HCT116 (cell line): ENCODE results near the gene TELO2. TPM values are rescaled to one million over a fixed set of nuclear protein-coding genes. Genes with fewer than 3 reads are reported as not detected.

Source experiments
- ATAC-seq: fragments of 200-7000 bp; cut with Tn5 transposase; 2 replicates; pipeline ENCODE4 v1.9.1; 2020; ENCODE audit warnings: mild to moderate bottlenecking, moderate library complexity
- BruUV-seq: library from RNA; stranded (reverse); fragments of 400-500 nt; replicated peaks from 2 replicates; lab custom pipeline; 2021; lab: Mats Ljungman, UMichigan
- CTCF ChIA-PET: fragments of 300-600 bp; sonication (Branson Sonifier 250); formaldehyde crosslinking; loops from one replicate; lab custom pipeline; 2021; ENCODE audit warnings: antibody characterized with exemption; lab: Charles Lee
- POLR2A ChIA-PET: fragments of 300-600, 350-600 bp; sonication (Branson Sonifier 250); formaldehyde crosslinking; loops from one replicate; lab custom pipeline; 2021; ENCODE audit warnings: antibody characterized with exemption; lab: Charles Lee
- RAD21 ChIA-PET, 2 experiments: fragments of 300-600 bp; sonication (Branson Sonifier 250); formaldehyde crosslinking; loops; one replicate each; lab custom pipeline; 2023; ENCODE audit warnings: low total read pairs in 2 of 2; ENCODE audit not compliant: uncharacterized antibody in 2 of 2, unreplicated experiment in 2 of 2, low non-redundant PET in 1 of 2; lab: Charles Lee
- DNase-seq: peaks from one replicate; pipeline ENCODE4 v3.0.0-alpha.2; 2010; ENCODE audit warnings: low read depth, low spot score
- H2AFZ ChIP-seq: fragments of 200-600 bp; shearing (Covaris generic), sonication (generic); 2 replicates; pipeline ENCODE4 v1.6.1; 2017; ENCODE audit warnings: low read depth, mixed run types, mixed read lengths, antibody characterized with exemption, low read length; ENCODE audit not compliant: poor library complexity, severe bottlenecking
- H3K27ac ChIP-seq: 2 replicates; pipeline ENCODE4 v1.5.1; 2012; ENCODE audit warnings: low read depth, low read length
- H3K27me3 ChIP-seq: fragments of 200-600 bp; sonication (generic); 2 replicates; pipeline ENCODE4 v1.6.1; 2016; ENCODE audit warnings: mixed run types, low read length, mixed read lengths; ENCODE audit not compliant: insufficient read depth
- H3K36me3 ChIP-seq, 2 experiments: fragments of 200-500 bp in 1 of 2; fragments of 200-600 bp in 1 of 2; sonication (Bioruptor generic) in 1 of 2; sonication (generic) in 1 of 2; 2 replicates each; pipeline versions ENCODE4 v1.5.1 to v1.6.1; 2014 to 2016; ENCODE audit warnings: low read length in 2 of 2, inconsistent platforms in 1 of 2, mixed read lengths in 1 of 2, mixed run types in 1 of 2; ENCODE audit not compliant: insufficient read depth in 2 of 2, control insufficient read depth in 1 of 2
- H3K4me1 ChIP-seq, 2 experiments: fragments of 200-600 bp in 1 of 2; sonication (generic) in 1 of 2; 2 replicates each; pipeline versions ENCODE4 v1.5.1 to v1.6.1; 2012 to 2017; ENCODE audit warnings: low read length in 2 of 2, inconsistent platforms in 1 of 2, mild to moderate bottlenecking in 1 of 2, mixed read lengths in 1 of 2, mixed run types in 1 of 2, moderate library complexity in 1 of 2; ENCODE audit not compliant: insufficient read depth in 2 of 2, control insufficient read depth in 1 of 2
- H3K4me2 ChIP-seq: fragments of 200-600 bp; sonication (generic); 2 replicates; pipeline ENCODE4 v1.6.1; 2017; ENCODE audit warnings: mixed run types, low read length, mixed read lengths
- H3K4me3 ChIP-seq, 2 experiments: fragments of 200-600 bp in 1 of 2; sonication (generic) in 1 of 2; replicated peaks in 1 of 2; 2 replicates each; pipeline ENCODE4 v1.5.1; 2011 to 2016; ENCODE audit warnings: low read length in 2 of 2, control low read depth in 1 of 2, low read depth in 1 of 2, mild to moderate bottlenecking in 1 of 2, mixed read lengths in 1 of 2, mixed run types in 1 of 2
- H3K79me2 ChIP-seq: fragments of 200-600 bp; sonication (generic); 2 replicates; pipeline ENCODE4 v1.6.1; 2017; ENCODE audit warnings: mild to moderate bottlenecking, mixed run types, low read length, moderate library complexity, mixed read lengths; ENCODE audit not compliant: insufficient read depth
- H3K9ac ChIP-seq: fragments of 200-600 bp; sonication (generic); 2 replicates; pipeline ENCODE4 v1.6.1; 2016; ENCODE audit warnings: low read length, mixed read lengths
- H3K9me2 ChIP-seq: fragments of 200-600 bp; sonication (generic), shearing (Covaris generic); 2 replicates; pipeline ENCODE4 v1.6.1; 2017; ENCODE audit warnings: mixed run types, mild to moderate bottlenecking, moderate library complexity; ENCODE audit not compliant: insufficient read depth
- H3K9me3 ChIP-seq, 2 experiments: fragments of 200-500 bp in 1 of 2; fragments of 200-600 bp in 1 of 2; sonication (Bioruptor generic) in 1 of 2; sonication (generic) in 1 of 2; 2 replicates each; pipeline ENCODE4 v1.6.1; 2014 to 2017; ENCODE audit warnings: low read length in 2 of 2, mixed read lengths in 2 of 2, inconsistent platforms in 1 of 2, low read depth in 1 of 2, mild to moderate bottlenecking in 1 of 2, mixed run types in 1 of 2, moderate library complexity in 1 of 2; ENCODE audit not compliant: control insufficient read depth in 1 of 2, insufficient read depth in 1 of 2
- H4K20me1 ChIP-seq: fragments of 200-600 bp; sonication (generic), shearing (Covaris generic); 2 replicates; pipeline ENCODE4 v1.6.1; 2017; ENCODE audit warnings: mixed run types, mild to moderate bottlenecking, moderate library complexity; ENCODE audit not compliant: insufficient read depth
- ATF3 ChIP-seq: IDR thresholded peaks from 2 replicates; pipeline ENCODE4 v1.6.1; 2012
- CEBPB ChIP-seq: IDR thresholded peaks from 2 replicates; pipeline ENCODE4 v1.6.1; 2012; ENCODE audit warnings: low read depth
- CTCF ChIP-seq, 3 experiments: fragments of 200-600 bp in 1 of 3; sonication (generic) in 1 of 3; IDR thresholded peaks in 2 of 3; conservative IDR thresholded peaks in 1 of 3; 2 replicates each; pipeline ENCODE4 v1.5.1; 2012 to 2017; ENCODE audit warnings: low read depth in 2 of 3, low read length in 2 of 3, antibody characterized with exemption in 1 of 3, borderline replicate concordance in 1 of 3, control low read depth in 1 of 3, mild to moderate bottlenecking in 1 of 3, mixed read lengths in 1 of 3, mixed run types in 1 of 3, moderate library complexity in 1 of 3; ENCODE audit not compliant: insufficient read depth in 1 of 3
- EZH2 ChIP-seq: fragments of 200-600 bp; sonication (generic); IDR thresholded peaks from 2 replicates; pipeline ENCODE4 v1.6.1; 2017; ENCODE audit warnings: antibody characterized with exemption, mixed run types
- EZH2phosphoT487 ChIP-seq: fragments of 200-600 bp; IDR thresholded peaks from 2 replicates; pipeline ENCODE4 v1.6.1; 2018; ENCODE audit warnings: antibody characterized with exemption, borderline replicate concordance
- JUND ChIP-seq: IDR thresholded peaks from 2 replicates; pipeline ENCODE4 v1.6.1; 2012
- MAX ChIP-seq: IDR thresholded peaks from 2 replicates; pipeline ENCODE4 v1.6.1; 2012
- POLR2A ChIP-seq: IDR thresholded peaks from 2 replicates; pipeline ENCODE4 v1.7.0; 2011; ENCODE audit warnings: borderline replicate concordance; ENCODE audit not compliant: insufficient read depth, insufficient read length; ENCODE audit errors: extremely low read depth
- POLR2AphosphoS5 ChIP-seq: IDR thresholded peaks from 2 replicates; pipeline ENCODE4 v1.6.1; 2011; ENCODE audit warnings: mild to moderate bottlenecking, low read depth, low read length, moderate library complexity
- SRF ChIP-seq: IDR thresholded peaks from 2 replicates; pipeline ENCODE4 v1.6.1; 2012; ENCODE audit warnings: low read depth
- TCF7L2 ChIP-seq: IDR thresholded peaks from 2 replicates; pipeline ENCODE4 v1.7.0; 2011; ENCODE audit warnings: borderline replicate concordance, inconsistent platforms; ENCODE audit not compliant: insufficient read depth, insufficient read length; ENCODE audit errors: extremely low read depth
- ZFX ChIP-seq: fragments of 450-650 bp; IDR thresholded peaks from 2 replicates; pipeline ENCODE4 v1.6.1; 2017
- intact Hi-C: fragments of 100-400 bp; cut with micrococcal nuclease; formaldehyde crosslinking; loops from 2 replicates; pipeline ENCODE4 v1.10.0; 2022
- total RNA-seq: library from RNA; stranded (reverse); gene quantifications from one replicate; pipeline ENCODE4 v1.2.1, GENCODE V29; 2021; ENCODE audit not compliant: unreplicated experiment

TELO2 gene
- total RNA-seq, 1 experiment from 2014 or later = 74.3 TPM

- Histone ChIP-seq H3K27ac (no peak overlapping the region), H3K9me3 (no peaks in the 10 kb centered on the region)
- POLR2A ChIA-PET = no interaction called here
These were observed 55.6 kb downstream of the TELO2 start for GRCh38 chr16:1548727-1549126.

GRCh38 chr16:1550069-1550468, 56.9 kb downstream of the TELO2 start:
- Histone ChIP-seq H3K36me3 (no peaks in the 10 kb centered on the region; a peak in 1 of 4 replicates), H3K9me2 (no peaks in the 10 kb centered on the region), H3K9me3 (no peaks in the 10 kb centered on the region), H3K79me2 (no peaks in the 10 kb centered on the region), H3K27me3 (no peaks in the 10 kb centered on the region), H4K20me1 (no peaks in the 10 kb centered on the region), H3K9ac (no peak overlapping the region), H3K4me1 (no peaks in the 10 kb centered on the region), H3K4me3 (no peak overlapping the region), H3K27ac (no peak overlapping the region), H2AFZ (no peak overlapping the region), H3K4me2 (no peak overlapping the region)
- no TSS peak for BruUV-seq
- ChIA-PET CTCF (no interaction called here), RAD21 (no interaction called here), POLR2A (no interaction called here)
- DNase-seq (no peak), ATAC-seq (no peak)
- TF ChIP-seq MAX (no peak), CTCF (IDR thresholded peaks at IDR 0.05 in 2 of 3, conservative IDR thresholded peaks at IDR 0.05 in 1 of 3; ENCODE audit: borderline replicate concordance in 1 of 3, insufficient read depth in 1 of 3, low read depth in 2 of 3, low read length in 2 of 3) (no peak), EZH2phosphoT487 (no peak)
- intact Hi-C loops = no loop called here

More at GRCh38 chr16:1548727-1549126, 55.6 kb downstream of the TELO2 start:
- BruUV-seq = no TSS peak
- no peaks in the 10 kb centered on the region for H3K27me3 ChIP-seq
- ChIA-PET CTCF (no interaction called here), RAD21 (no interaction called here)
- no peak overlapping the region for H3K9ac ChIP-seq
- H4K20me1 ChIP-seq = no peaks in the 10 kb centered on the region
- H3K4me2 ChIP-seq = no peak overlapping the region
- H3K79me2 ChIP-seq = no peaks in the 10 kb centered on the region
- H3K36me3 ChIP-seq = no peaks in the 10 kb centered on the region
- DNase-seq = no peak
- intact Hi-C loops = no loop called here
- no peaks in the 10 kb centered on the region for H3K9me2 ChIP-seq
- H2AFZ ChIP-seq = no peak overlapping the region
- ATAC-seq = no peak
- H3K4me1 ChIP-seq = peaks cover 2% of the 10 kb centered on the region in 2 experiments
- TF ChIP-seq ZFX (no peak), POLR2A (no peak), JUND (no peak), CEBPB (no peak), TCF7L2 (no peak), EZH2 (no peak), ATF3 (no peak), MAX (no peak), SRF (no peak), POLR2AphosphoS5 (no peak)
- H3K4me3 ChIP-seq = no peak overlapping the region
